OCI-LY1 (cell line): ENCODE data around the gene MIOX.
A peak's percentile ranks its signal among the peaks of the same experiment; 100 is the strongest.

Experiments
- H2AFZ ChIP-seq: fragments of 200-600 bp; sonication (generic), shearing (Covaris generic); 2 replicates; pipeline ENCODE4 v1.6.0; 2014; ENCODE audit warnings: antibody characterized with exemption, mild to moderate bottlenecking, low read length
- H3F3A ChIP-seq: fragments of 200-600 bp; sonication (generic), shearing (Covaris generic); 2 replicates; pipeline ENCODE4 v1.6.0; 2014; ENCODE audit warnings: mild to moderate bottlenecking, antibody characterized with exemption, low read length, moderate library complexity; ENCODE audit not compliant: insufficient read depth
- H3K27ac ChIP-seq: fragments of 200-600 bp; sonication (generic); 2 replicates; pipeline ENCODE4 v1.5.1; 2014; ENCODE audit warnings: low read length, mixed run types, mild to moderate bottlenecking, low read depth; ENCODE audit not compliant: poor library complexity, severe bottlenecking
- H3K27me3 ChIP-seq: fragments of 200-600 bp; sonication (generic); 2 replicates; pipeline ENCODE4 v1.6.0; 2014; ENCODE audit warnings: antibody characterized with exemption, mild to moderate bottlenecking, low read length, moderate library complexity; ENCODE audit not compliant: insufficient read depth
- H3K36me3 ChIP-seq: fragments of 200-600 bp; sonication (generic); 2 replicates; pipeline ENCODE4 v1.6.1; 2014; ENCODE audit warnings: mild to moderate bottlenecking, antibody characterized with exemption, low read length, moderate library complexity, mixed read lengths; ENCODE audit not compliant: insufficient read depth
- H3K4me1 ChIP-seq: fragments of 200-600 bp; sonication (generic); 2 replicates; pipeline ENCODE4 v1.5.1; 2014; ENCODE audit warnings: mild to moderate bottlenecking, low read length, moderate library complexity; ENCODE audit not compliant: insufficient read depth, severe bottlenecking
- H3K4me2 ChIP-seq: fragments of 200-600 bp; sonication (generic), shearing (Covaris generic); 2 replicates; pipeline ENCODE4 v1.6.1; 2014; ENCODE audit warnings: low read length
- H3K4me3 ChIP-seq: fragments of 200-600 bp; sonication (generic); 2 replicates; pipeline ENCODE4 v1.5.1; 2014; ENCODE audit warnings: low read length, low read depth, mild to moderate bottlenecking, mixed read lengths; ENCODE audit not compliant: poor library complexity, severe bottlenecking
- H3K79me2 ChIP-seq: fragments of 200-600 bp; shearing (Covaris generic); 2 replicates; pipeline ENCODE4 v1.6.1; 2016; ENCODE audit warnings: mixed run types, low read length, mixed read lengths; ENCODE audit not compliant: insufficient read depth
- H3K9ac ChIP-seq: fragments of 200-600 bp; sonication (generic), shearing (Covaris generic); 2 replicates; pipeline ENCODE4 v1.6.1; 2014; ENCODE audit warnings: mild to moderate bottlenecking, low read length, mixed read lengths
- H3K9me2 ChIP-seq: fragments of 200-600 bp; sonication (generic), shearing (Covaris generic); 2 replicates; pipeline ENCODE4 v1.6.1; 2014; ENCODE audit warnings: low read depth, mild to moderate bottlenecking, low read length, mixed read lengths
- H3K9me3 ChIP-seq: fragments of 200-600 bp; shearing (Covaris generic); 2 replicates; pipeline ENCODE4 v1.6.1; 2014; ENCODE audit warnings: low read length, mixed read lengths
- H4K20me1 ChIP-seq: fragments of 200-600 bp; sonication (generic), shearing (Covaris generic); 2 replicates; pipeline ENCODE4 v1.6.0; 2016; ENCODE audit warnings: mild to moderate bottlenecking, low read length; ENCODE audit not compliant: insufficient read depth
- EZH2 ChIP-seq: fragments of 200-600 bp; sonication (generic), shearing (Covaris generic); IDR thresholded peaks from 2 replicates; pipeline ENCODE4 v1.8.0; 2017; ENCODE audit warnings: borderline replicate concordance, mixed run types, mild to moderate bottlenecking, antibody characterized with exemption, low read length, moderate library complexity, mixed read lengths
- TF ChIP-seq, protein P1 (sequence below): fragments of 200-600 bp; sonication (generic), shearing (Covaris generic); IDR thresholded peaks from 2 replicates; pipeline ENCODE4 v1.5.1; 2017; ENCODE audit warnings: mild to moderate bottlenecking, antibody characterized with exemption, low read length, moderate library complexity, mixed read lengths

Gene MIOX

DNA sequence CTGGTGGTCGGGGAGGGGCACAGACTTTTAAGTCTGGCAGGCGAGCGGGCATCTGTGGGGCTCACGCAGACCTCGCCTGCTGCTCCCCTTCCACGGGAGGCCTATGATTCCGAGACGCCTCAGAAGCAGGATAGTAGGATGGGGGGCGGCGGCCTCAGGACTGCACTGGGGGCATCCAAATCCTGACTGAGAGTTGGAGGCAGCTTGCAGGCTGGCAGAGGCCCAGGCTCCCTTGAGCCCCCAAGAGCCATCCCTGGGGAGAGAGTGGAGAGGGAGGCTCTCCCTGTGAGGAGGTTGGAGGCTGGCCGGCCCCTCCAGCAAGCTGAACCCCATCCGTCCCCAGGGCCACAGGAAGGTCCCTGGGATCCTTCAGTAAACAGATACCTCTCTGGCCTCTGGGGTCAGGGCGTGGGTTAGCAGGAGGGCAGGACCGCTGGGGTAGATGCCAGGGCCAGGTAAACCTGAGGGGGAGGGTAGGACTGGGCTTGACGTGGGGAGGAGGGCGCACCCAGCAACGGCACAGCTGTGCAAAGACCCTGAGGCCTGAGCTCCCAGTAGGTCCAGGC lies 45.1 kb upstream of the MIOX start:
- H3K4me3 ChIP-seq = no peak overlapping the region

DNA sequence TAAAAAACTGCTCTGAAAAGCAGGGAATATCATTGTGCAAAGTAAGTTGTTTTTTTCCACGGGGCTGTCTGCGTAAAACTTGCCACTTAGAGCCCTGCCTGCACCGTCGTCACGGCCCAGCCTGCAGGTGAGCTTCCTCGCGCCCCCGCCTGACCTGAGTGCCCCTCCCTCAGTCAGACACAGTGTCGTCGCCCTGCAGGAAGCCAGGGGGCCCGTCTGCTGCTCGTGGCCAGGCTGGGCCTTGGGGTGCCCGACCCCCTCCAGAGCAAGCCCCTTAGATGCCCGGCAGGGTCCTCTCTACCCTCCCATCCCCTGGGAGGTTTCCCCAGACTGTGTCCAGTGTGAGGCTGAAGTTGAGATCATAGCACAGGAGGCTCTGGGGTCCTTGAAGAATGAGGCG lies 43.5 kb upstream of the MIOX start:
- no peak overlapping the region for H2AFZ ChIP-seq
- peak overlapping the region; percentile 97 for H3K27ac ChIP-seq
- no peaks in the 10 kb centered on the region for H4K20me1 ChIP-seq
- no peak overlapping the region for H3K4me2 ChIP-seq
- H3K4me3 ChIP-seq = no peak overlapping the region
- no peaks in the 10 kb centered on the region for H3K9me2 ChIP-seq
- no peaks in the 10 kb centered on the region for H3K9me3 ChIP-seq
- H3K79me2 ChIP-seq = no peaks in the 10 kb centered on the region
- no peak overlapping the region for H3K9ac ChIP-seq
- peaks cover 39% of the 10 kb centered on the region for H3K4me1 ChIP-seq
- H3K27me3 ChIP-seq = no peaks in the 10 kb centered on the region
- H3F3A ChIP-seq = no peaks in the 10 kb centered on the region
- H3K36me3 ChIP-seq = peaks cover 75% of the 10 kb centered on the region
- TF ChIP-seq, protein P1, sequence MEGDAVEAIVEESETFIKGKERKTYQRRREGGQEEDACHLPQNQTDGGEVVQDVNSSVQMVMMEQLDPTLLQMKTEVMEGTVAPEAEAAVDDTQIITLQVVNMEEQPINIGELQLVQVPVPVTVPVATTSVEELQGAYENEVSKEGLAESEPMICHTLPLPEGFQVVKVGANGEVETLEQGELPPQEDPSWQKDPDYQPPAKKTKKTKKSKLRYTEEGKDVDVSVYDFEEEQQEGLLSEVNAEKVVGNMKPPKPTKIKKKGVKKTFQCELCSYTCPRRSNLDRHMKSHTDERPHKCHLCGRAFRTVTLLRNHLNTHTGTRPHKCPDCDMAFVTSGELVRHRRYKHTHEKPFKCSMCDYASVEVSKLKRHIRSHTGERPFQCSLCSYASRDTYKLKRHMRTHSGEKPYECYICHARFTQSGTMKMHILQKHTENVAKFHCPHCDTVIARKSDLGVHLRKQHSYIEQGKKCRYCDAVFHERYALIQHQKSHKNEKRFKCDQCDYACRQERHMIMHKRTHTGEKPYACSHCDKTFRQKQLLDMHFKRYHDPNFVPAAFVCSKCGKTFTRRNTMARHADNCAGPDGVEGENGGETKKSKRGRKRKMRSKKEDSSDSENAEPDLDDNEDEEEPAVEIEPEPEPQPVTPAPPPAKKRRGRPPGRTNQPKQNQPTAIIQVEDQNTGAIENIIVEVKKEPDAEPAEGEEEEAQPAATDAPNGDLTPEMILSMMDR = no peak
- no peak for TF ChIP-seq EZH2

More for the DNA sequence above, 45.1 kb upstream of the MIOX start:
- H3K4me2 ChIP-seq = no peak overlapping the region
- no peaks in the 10 kb centered on the region for H3K9me3 ChIP-seq
- no peak overlapping the region for H3K9ac ChIP-seq
- H3K27ac ChIP-seq = peak overlapping the region; percentile 9
- no peaks in the 10 kb centered on the region for H4K20me1 ChIP-seq
- no peaks in the 10 kb centered on the region for H3K79me2 ChIP-seq
- H3K4me1 ChIP-seq = peaks cover 27% of the 10 kb centered on the region
- TF ChIP-seq, protein P1 = no peak
- TF ChIP-seq EZH2 = no peak
- no peaks in the 10 kb centered on the region for H3F3A ChIP-seq
- H3K27me3 ChIP-seq = no peaks in the 10 kb centered on the region
- peaks cover 75% of the 10 kb centered on the region for H3K36me3 ChIP-seq
- no peaks in the 10 kb centered on the region for H3K9me2 ChIP-seq
- no peak overlapping the region for H2AFZ ChIP-seq

DNA sequence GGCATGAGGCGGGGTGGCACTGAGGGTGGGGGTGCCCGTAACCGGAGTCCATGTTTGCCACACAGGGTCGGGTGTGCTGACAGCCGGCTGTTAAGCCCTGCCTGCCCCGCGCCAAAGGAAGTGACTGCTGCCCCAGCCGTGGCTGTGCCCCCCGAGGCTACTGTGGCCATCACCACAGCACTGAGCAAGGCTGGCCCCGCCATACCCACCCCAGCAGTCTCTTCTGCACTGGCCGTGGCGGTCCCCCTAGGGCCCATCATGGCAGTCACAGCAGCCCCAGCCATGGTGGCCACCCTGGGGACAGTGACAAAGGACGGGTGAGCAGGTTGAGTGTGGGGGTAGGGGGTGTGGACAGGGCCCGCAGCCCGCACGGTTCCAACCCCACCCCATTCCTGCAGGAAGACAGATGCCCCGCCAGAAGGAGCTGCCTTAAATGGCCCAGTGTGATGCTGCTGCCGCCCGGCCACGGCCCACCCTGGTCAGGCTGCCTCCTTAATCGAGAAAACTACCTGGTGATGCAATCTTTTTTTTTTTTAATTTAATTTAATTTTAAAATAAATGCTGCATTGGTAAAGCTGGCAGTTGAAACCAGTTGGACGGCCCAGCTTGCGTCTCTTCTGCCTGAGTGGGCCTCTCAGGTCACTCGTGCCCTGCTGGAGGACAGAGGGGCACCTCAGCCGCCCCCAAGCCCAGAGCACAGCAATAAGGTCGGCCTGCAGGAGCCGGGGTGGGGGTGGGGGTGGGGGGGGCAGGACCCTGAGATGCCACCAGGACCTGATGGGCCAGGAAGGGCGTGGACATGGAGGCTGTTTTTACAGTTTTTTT lies 42.6 kb upstream of the MIOX start:
- H2AFZ ChIP-seq = no peak overlapping the region
- H3K4me3 ChIP-seq = no peak overlapping the region
- peak overlapping the region; percentile 97 for H3K27ac ChIP-seq
- H3K36me3 ChIP-seq = peaks cover 75% of the 10 kb centered on the region
- no peaks in the 10 kb centered on the region for H3K27me3 ChIP-seq
- H3K9me3 ChIP-seq = no peaks in the 10 kb centered on the region
- H3K9ac ChIP-seq = no peak overlapping the region; the same call in 1 of the 2 replicates
- TF ChIP-seq, protein P1 = no peak
- no peak for TF ChIP-seq EZH2
- H3K79me2 ChIP-seq = no peaks in the 10 kb centered on the region
- no peak overlapping the region for H3K4me2 ChIP-seq
- H4K20me1 ChIP-seq = no peaks in the 10 kb centered on the region
- no peaks in the 10 kb centered on the region for H3K9me2 ChIP-seq
- H3F3A ChIP-seq = no peaks in the 10 kb centered on the region
- peaks cover 48% of the 10 kb centered on the region for H3K4me1 ChIP-seq
